ENCODE results near the gene PALMD. TPM values are rescaled to one million over a fixed set of nuclear protein-coding genes. Genes with fewer than 3 reads are reported as not detected.

PALMD gene
- total and polyA plus RNA-seq, 2 of the 8 experiments (the other 6 are each of a cell fraction or from before 2014, with no cell fraction given), result not detected

DNA sequence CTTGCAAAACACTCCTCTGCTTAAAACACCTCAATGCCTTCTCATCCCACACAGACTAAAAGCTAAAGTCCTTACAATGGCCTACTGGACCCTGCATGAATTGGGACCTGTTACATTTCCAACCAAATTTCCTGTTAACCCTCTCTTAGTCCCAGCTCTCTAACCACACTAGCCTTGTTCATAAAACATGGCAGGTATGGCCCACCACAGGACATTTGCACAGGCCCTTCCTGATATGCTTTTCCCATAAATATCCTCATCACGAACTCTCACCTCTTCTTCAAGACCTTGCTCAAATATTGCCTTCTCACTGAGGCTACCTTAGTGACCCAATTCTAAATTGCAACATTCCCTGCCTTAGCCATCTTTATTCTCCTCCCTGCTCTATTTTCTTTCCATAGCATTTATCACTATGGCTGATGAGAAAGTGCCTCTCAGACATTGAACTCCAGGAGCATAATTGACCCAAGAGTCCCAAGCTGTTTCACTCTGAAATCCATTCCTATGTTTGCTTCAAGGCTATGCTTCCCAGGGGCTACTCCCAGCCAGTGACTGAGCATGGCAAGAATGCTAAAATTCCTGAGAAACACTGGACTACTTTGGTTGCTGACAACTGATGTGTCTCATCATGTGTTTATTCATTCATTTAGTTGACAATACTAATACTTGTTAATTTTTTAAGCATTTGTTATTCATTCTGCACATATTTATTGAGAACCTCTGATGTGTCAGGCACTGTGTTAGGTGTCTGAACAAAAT lies 2.7 kb upstream of the PALMD start (continued):
- TF ChIP-seq, protein P1, sequence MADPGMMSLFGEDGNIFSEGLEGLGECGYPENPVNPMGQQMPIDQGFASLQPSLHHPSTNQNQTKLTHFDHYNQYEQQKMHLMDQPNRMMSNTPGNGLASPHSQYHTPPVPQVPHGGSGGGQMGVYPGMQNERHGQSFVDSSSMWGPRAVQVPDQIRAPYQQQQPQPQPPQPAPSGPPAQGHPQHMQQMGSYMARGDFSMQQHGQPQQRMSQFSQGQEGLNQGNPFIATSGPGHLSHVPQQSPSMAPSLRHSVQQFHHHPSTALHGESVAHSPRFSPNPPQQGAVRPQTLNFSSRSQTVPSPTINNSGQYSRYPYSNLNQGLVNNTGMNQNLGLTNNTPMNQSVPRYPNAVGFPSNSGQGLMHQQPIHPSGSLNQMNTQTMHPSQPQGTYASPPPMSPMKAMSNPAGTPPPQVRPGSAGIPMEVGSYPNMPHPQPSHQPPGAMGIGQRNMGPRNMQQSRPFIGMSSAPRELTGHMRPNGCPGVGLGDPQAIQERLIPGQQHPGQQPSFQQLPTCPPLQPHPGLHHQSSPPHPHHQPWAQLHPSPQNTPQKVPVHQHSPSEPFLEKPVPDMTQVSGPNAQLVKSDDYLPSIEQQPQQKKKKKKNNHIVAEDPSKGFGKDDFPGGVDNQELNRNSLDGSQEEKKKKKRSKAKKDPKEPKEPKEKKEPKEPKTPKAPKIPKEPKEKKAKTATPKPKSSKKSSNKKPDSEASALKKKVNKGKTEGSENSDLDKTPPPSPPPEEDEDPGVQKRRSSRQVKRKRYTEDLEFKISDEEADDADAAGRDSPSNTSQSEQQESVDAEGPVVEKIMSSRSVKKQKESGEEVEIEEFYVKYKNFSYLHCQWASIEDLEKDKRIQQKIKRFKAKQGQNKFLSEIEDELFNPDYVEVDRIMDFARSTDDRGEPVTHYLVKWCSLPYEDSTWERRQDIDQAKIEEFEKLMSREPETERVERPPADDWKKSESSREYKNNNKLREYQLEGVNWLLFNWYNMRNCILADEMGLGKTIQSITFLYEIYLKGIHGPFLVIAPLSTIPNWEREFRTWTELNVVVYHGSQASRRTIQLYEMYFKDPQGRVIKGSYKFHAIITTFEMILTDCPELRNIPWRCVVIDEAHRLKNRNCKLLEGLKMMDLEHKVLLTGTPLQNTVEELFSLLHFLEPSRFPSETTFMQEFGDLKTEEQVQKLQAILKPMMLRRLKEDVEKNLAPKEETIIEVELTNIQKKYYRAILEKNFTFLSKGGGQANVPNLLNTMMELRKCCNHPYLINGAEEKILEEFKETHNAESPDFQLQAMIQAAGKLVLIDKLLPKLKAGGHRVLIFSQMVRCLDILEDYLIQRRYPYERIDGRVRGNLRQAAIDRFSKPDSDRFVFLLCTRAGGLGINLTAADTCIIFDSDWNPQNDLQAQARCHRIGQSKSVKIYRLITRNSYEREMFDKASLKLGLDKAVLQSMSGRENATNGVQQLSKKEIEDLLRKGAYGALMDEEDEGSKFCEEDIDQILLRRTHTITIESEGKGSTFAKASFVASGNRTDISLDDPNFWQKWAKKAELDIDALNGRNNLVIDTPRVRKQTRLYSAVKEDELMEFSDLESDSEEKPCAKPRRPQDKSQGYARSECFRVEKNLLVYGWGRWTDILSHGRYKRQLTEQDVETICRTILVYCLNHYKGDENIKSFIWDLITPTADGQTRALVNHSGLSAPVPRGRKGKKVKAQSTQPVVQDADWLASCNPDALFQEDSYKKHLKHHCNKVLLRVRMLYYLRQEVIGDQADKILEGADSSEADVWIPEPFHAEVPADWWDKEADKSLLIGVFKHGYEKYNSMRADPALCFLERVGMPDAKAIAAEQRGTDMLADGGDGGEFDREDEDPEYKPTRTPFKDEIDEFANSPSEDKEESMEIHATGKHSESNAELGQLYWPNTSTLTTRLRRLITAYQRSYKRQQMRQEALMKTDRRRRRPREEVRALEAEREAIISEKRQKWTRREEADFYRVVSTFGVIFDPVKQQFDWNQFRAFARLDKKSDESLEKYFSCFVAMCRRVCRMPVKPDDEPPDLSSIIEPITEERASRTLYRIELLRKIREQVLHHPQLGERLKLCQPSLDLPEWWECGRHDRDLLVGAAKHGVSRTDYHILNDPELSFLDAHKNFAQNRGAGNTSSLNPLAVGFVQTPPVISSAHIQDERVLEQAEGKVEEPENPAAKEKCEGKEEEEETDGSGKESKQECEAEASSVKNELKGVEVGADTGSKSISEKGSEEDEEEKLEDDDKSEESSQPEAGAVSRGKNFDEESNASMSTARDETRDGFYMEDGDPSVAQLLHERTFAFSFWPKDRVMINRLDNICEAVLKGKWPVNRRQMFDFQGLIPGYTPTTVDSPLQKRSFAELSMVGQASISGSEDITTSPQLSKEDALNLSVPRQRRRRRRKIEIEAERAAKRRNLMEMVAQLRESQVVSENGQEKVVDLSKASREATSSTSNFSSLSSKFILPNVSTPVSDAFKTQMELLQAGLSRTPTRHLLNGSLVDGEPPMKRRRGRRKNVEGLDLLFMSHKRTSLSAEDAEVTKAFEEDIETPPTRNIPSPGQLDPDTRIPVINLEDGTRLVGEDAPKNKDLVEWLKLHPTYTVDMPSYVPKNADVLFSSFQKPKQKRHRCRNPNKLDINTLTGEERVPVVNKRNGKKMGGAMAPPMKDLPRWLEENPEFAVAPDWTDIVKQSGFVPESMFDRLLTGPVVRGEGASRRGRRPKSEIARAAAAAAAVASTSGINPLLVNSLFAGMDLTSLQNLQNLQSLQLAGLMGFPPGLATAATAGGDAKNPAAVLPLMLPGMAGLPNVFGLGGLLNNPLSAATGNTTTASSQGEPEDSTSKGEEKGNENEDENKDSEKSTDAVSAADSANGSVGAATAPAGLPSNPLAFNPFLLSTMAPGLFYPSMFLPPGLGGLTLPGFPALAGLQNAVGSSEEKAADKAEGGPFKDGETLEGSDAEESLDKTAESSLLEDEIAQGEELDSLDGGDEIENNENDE (IDR thresholded peaks at IDR 0.05; ENCODE audit: insufficient replicate concordance, low read length), result no peak
- TF ChIP-seq RNF2 (IDR thresholded peaks at IDR 0.05; ENCODE audit: borderline replicate concordance, low read depth, low read length, missing control alignments, poor library complexity, severe bottlenecking), result no peak
- no peak for TF ChIP-seq GABPA (IDR thresholded peaks at IDR 0.05; ENCODE audit: borderline replicate concordance, insufficient read depth, low read length)
- TF ChIP-seq FOSL1 (IDR thresholded peaks at IDR 0.05; ENCODE audit: insufficient read depth, low read depth, low read length), result no peak
- no peak for TF ChIP-seq NRF1 (IDR thresholded peaks at IDR 0.05; ENCODE audit: low read depth, low read length)
- TF ChIP-seq POLR2A (IDR thresholded peaks at IDR 0.05; ENCODE audit: control extremely low read depth in 1 of 2, low read depth in 2 of 2, low read length in 2 of 2), result no peak
- TF ChIP-seq RFX5 (IDR thresholded peaks at IDR 0.05; ENCODE audit: borderline replicate concordance, low read depth, low read length), result no peak
